ENCODE data around the gene MAP1LC3A.

MAP1LC3A gene

DNA sequence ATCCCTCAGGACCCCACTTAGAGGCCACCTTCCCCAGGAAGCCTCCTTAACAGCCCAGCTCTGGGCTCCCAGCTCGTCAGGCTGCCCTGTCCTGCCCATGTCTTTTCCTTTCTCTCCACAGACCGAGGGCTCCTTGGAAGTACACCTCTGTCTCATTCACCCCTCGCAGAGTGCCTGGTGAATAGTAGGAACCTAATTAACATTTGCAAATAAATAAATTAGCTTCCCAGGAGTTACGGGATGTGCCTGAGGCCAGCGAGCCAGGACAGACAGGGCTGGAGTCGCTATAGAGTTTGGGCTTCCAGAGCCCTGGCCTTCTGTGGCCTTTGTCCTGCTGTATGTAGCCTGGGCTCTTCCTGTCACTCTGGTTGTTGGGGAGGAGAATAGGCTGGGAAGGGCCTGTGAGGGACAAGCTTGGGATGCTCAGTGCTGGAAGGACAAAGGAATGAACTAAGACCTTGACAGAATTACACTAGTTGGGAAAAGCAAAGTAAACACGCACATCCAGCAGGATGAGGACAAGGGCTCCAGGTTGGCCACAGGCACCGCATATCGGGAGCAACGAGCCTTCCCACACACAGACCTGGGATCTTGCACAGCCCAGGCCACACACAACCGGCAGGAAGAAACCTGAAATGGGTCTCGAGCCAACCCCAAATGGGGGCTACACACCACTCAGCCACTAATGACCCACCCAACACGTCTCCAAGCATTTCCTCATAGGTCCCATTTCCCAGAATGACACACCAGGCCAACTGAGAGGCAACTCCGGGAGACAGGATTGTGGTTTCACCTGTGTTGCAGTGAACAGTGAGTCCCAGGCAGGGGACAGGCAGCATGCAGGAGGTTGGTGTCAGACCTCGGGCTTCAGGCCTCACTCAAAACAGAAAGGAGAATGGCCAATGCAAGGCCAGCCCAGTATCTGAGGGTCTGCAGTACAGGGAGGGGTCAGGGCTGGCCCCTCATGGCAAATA, 9.7 kb downstream of the MAP1LC3A start:
- Histone ChIP-seq H3K9me3 (ENCODE audit: control insufficient read depth in 1 of 2, low read length in 2 of 2) (no peaks in the 10 kb centered on the region), H3K27ac (ENCODE audit: low read length) (no peak overlapping the region), H3K27me3 (ENCODE audit: low read depth, low read length) (no peaks in the 10 kb centered on the region), H3K4me1 (ENCODE audit: control insufficient read depth in 1 of 2, insufficient read depth in 2 of 2, low read length in 2 of 2) (no peaks in the 10 kb centered on the region), H3K4me3 (ENCODE audit: low read depth in 1 of 2, low read length in 2 of 2) (no peak overlapping the region), H3K36me3 (ENCODE audit: control insufficient read depth in 1 of 2, insufficient read depth in 2 of 2, low read length in 2 of 2) (peaks cover 13 to 17% of the 10 kb centered on the region in 2 donors)

DNA sequence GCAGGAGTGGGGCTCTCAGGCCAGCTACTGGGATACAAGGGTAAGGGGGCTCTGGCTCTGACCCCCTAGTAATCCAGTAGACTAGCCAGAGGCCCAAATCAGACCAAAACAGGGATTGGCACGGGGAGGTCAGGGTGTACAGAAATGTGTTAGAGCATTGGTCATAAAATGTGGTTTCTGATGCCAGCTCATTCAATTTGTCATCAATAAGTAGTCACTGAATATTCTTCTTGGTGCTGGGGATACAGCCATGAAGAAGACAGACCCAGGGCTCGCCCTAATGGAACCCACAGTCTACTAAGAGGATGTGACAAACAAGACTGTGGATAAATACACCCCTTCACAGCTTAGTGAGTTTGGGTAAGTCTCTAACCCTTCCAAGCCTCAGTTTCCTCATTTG, 11.1 kb downstream of the MAP1LC3A start:
- no peaks in the 10 kb centered on the region for H3K27me3 ChIP-seq (ENCODE audit: low read depth, low read length)
- H3K36me3 ChIP-seq (ENCODE audit: control insufficient read depth in 1 of 2, insufficient read depth in 2 of 2, low read length in 2 of 2): peaks cover 23 to 24% of the 10 kb centered on the region in 2 donors
- no peaks in the 10 kb centered on the region for H3K9me3 ChIP-seq (ENCODE audit: control insufficient read depth in 1 of 2, low read length in 2 of 2)
- H3K4me1 ChIP-seq (ENCODE audit: control insufficient read depth in 1 of 2, insufficient read depth in 2 of 2, low read length in 2 of 2): no peaks in the 10 kb centered on the region
- H3K4me3 ChIP-seq (ENCODE audit: low read depth in 1 of 2, low read length in 2 of 2): no peak overlapping the region
- no peak overlapping the region for H3K27ac ChIP-seq (ENCODE audit: low read length)

DNA sequence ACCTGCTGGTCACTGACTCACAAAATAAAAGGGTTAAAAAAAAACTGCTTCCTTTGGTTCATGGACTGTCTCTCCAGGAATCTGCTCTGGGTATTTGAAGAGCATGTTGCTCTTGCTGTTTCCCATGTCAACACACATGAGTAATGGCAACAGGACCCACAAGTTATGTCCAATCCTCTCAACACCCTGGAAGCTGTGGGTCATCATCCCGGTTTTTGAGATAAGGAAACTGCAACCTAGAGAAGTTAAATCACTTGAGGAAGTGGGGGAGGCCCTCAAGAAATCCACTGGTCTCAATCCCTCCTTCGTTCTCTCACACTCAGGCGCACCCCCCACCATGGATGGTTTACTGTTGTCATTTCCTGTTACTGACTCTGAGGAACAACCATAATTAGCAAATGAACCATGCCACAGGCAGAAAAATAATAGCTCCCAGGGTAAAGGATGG, 12.4 kb downstream of the MAP1LC3A start:
- H3K27me3 ChIP-seq (ENCODE audit: low read depth, low read length): no peaks in the 10 kb centered on the region
- H3K9me3 ChIP-seq (ENCODE audit: control insufficient read depth in 1 of 2, low read length in 2 of 2): no peaks in the 10 kb centered on the region
- H3K4me3 ChIP-seq (ENCODE audit: low read depth in 1 of 2, low read length in 2 of 2): no peak overlapping the region
- H3K27ac ChIP-seq (ENCODE audit: low read length): no peak overlapping the region
- H3K36me3 ChIP-seq (ENCODE audit: control insufficient read depth in 1 of 2, insufficient read depth in 2 of 2, low read length in 2 of 2): peaks cover 24 to 27% of the 10 kb centered on the region in 2 donors
- no peaks in the 10 kb centered on the region for H3K4me1 ChIP-seq (ENCODE audit: control insufficient read depth in 1 of 2, insufficient read depth in 2 of 2, low read length in 2 of 2)

DNA sequence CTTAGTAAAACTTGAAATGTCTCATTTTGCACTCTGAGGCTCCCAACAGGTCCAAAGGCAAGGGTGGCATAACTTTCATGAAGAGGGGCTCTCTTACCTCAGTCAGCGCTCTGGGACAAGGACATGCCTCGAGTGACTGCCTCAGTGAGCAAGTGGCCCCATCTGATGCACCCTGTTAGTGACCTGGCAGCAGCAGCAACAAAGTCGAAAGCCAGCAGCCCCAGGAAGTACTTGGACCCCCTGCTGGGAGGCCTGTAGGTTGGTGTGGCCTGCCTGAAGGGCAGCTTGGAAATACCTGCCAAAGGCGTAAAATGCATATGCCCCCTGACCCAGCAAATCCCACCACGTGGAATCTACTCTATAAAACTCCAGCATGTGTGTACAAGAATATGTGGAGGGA, 13.2 kb downstream of the MAP1LC3A start:
- H3K4me1 ChIP-seq (ENCODE audit: control insufficient read depth in 1 of 2, insufficient read depth in 2 of 2, low read length in 2 of 2): no peaks in the 10 kb centered on the region
- H3K9me3 ChIP-seq (ENCODE audit: control insufficient read depth in 1 of 2, low read length in 2 of 2): no peaks in the 10 kb centered on the region
- H3K27ac ChIP-seq (ENCODE audit: low read length): no peak overlapping the region
- H3K36me3 ChIP-seq (ENCODE audit: control insufficient read depth in 1 of 2, insufficient read depth in 2 of 2, low read length in 2 of 2): peaks cover 24 to 31% of the 10 kb centered on the region in 2 donors
- H3K27me3 ChIP-seq (ENCODE audit: low read depth, low read length): no peaks in the 10 kb centered on the region
- H3K4me3 ChIP-seq (ENCODE audit: low read depth in 1 of 2, low read length in 2 of 2): no peak overlapping the region

DNA sequence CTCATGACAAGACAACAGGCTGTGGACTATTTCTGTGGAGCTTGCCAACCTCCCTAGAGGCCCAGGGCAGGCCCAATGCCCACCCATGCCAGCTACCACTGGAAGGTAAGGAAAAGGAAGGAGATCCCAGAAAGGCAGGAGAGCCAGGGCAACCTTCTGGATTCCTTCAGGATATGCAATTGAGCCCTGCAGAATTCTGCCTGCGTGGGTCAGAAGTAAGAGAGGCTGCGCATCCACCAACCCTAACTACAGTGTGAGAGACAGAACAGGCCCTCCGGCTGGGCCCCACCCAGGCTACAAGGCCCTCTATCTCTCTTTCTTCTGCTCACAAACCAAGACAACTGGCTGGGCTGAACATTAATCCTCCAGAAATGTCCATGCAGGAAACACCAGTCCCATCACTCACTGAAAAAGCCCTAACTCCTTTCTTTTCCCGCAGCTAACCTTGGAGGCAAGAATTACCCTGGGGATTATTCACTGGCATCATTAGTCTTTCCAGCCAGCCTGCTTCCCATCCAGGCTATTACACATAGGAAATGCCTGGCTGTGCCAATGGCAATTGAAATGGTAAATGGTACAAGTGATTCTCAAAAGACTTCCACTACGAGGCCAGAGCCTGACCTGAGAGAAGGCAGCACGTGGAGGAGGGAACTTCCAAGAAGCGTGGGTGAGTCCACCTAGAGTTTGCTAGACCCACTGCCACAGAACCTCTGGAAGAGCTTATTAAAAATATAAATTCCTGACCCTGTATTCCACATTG, 15.2 kb downstream of the MAP1LC3A start:
- H3K9me3 ChIP-seq (ENCODE audit: control insufficient read depth in 1 of 2, low read length in 2 of 2): no peaks in the 10 kb centered on the region
- no peaks in the 10 kb centered on the region for H3K27me3 ChIP-seq (ENCODE audit: low read depth, low read length)
- no peak overlapping the region for H3K4me3 ChIP-seq (ENCODE audit: low read depth in 1 of 2, low read length in 2 of 2)
- H3K36me3 ChIP-seq (ENCODE audit: control insufficient read depth in 1 of 2, insufficient read depth in 2 of 2, low read length in 2 of 2): peaks cover 21 to 31% of the 10 kb centered on the region in 2 donors
- no peak overlapping the region for H3K27ac ChIP-seq (ENCODE audit: low read length)
- H3K4me1 ChIP-seq (ENCODE audit: control insufficient read depth in 1 of 2, insufficient read depth in 2 of 2, low read length in 2 of 2): peaks cover 0 to 4% of the 10 kb centered on the region in 2 donors

DNA sequence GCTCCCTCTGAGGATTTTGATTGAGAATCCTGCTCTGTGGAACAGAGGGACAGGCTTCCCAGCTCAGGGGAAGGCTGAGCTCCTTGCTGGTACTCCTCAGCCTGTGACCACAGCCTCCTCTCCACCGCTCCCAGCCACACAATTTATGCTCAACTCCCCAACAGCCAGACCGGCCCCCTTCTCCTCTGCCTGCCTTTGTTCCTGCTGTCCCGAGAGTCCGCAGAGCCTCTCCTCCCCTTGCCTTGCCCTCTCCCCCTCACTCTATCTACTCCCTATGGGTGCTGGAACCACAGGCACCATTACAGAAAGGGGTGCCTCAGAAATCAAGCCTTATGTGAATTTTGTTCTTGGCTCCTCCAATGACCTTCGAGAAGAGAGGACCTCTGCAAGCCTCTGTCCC, 15.9 kb downstream of the MAP1LC3A start:
- H3K4me3 ChIP-seq (ENCODE audit: low read depth in 1 of 2, low read length in 2 of 2): no peak overlapping the region
- H3K27me3 ChIP-seq (ENCODE audit: low read depth, low read length): no peaks in the 10 kb centered on the region
- H3K4me1 ChIP-seq (ENCODE audit: control insufficient read depth in 1 of 2, insufficient read depth in 2 of 2, low read length in 2 of 2): peaks cover 0 to 5% of the 10 kb centered on the region in 2 donors
- H3K36me3 ChIP-seq (ENCODE audit: control insufficient read depth in 1 of 2, insufficient read depth in 2 of 2, low read length in 2 of 2): peaks cover 21 to 32% of the 10 kb centered on the region in 2 donors
- H3K27ac ChIP-seq (ENCODE audit: low read length): no peak overlapping the region
- H3K9me3 ChIP-seq (ENCODE audit: control insufficient read depth in 1 of 2, low read length in 2 of 2): no peaks in the 10 kb centered on the region

DNA sequence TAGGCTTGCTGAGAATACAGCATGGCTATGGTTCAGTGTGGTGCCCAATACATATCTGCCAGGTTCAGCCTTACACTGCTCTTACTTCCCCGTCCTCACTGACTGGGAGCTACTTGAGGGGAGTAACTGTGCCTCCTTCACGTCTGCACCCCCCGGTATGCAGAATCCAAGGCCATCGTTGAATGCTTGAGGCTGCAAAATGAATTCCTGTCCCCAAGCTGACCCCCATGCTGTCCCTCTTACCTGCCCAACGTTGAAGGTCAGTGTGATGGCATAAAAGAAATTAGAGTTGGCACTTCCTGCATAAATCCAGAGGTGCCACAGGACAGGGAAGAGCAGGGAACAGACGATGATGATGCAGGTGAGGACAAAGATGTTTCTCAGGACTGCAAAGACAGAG, 16.3 kb downstream of the MAP1LC3A start:
- Histone ChIP-seq H3K4me1 (ENCODE audit: control insufficient read depth in 1 of 2, insufficient read depth in 2 of 2, low read length in 2 of 2) (peaks cover 0 to 5% of the 10 kb centered on the region in 2 donors), H3K4me3 (ENCODE audit: low read depth in 1 of 2, low read length in 2 of 2) (no peak overlapping the region), H3K36me3 (ENCODE audit: control insufficient read depth in 1 of 2, insufficient read depth in 2 of 2, low read length in 2 of 2) (peaks cover 21 to 32% of the 10 kb centered on the region in 2 donors), H3K27me3 (ENCODE audit: low read depth, low read length) (no peaks in the 10 kb centered on the region), H3K9me3 (ENCODE audit: control insufficient read depth in 1 of 2, low read length in 2 of 2) (no peaks in the 10 kb centered on the region), H3K27ac (ENCODE audit: low read length) (no peak overlapping the region)

DNA sequence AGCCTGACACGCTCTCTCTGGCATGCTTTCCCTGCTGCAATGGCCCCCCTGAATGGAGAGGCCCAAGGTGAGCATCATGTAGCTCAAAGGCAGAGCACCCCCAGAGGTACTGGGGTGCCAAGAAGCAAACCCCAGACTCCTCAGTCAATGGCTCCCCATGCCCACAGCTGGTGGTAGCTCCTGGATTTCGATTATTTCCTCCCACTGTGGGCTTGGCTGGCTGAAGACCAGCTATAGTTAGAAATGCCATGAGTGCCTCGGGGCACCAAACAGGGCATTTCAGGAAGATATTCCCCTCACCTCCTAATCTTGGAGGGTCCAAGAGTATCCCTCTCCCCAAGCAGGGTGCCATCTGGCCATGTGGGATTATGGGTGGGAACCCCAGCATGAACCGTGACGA, 16.8 kb downstream of the MAP1LC3A start:
- H3K9me3 ChIP-seq (ENCODE audit: control insufficient read depth in 1 of 2, low read length in 2 of 2): no peaks in the 10 kb centered on the region
- H3K4me1 ChIP-seq (ENCODE audit: control insufficient read depth in 1 of 2, insufficient read depth in 2 of 2, low read length in 2 of 2): peaks cover 0 to 5% of the 10 kb centered on the region in 2 donors
- H3K27me3 ChIP-seq (ENCODE audit: low read depth, low read length): no peaks in the 10 kb centered on the region
- peaks cover 21 to 32% of the 10 kb centered on the region in 2 donors for H3K36me3 ChIP-seq (ENCODE audit: control insufficient read depth in 1 of 2, insufficient read depth in 2 of 2, low read length in 2 of 2)
- no peak overlapping the region for H3K4me3 ChIP-seq (ENCODE audit: low read depth in 1 of 2, low read length in 2 of 2)
- H3K27ac ChIP-seq (ENCODE audit: low read length): no peak overlapping the region

DNA sequence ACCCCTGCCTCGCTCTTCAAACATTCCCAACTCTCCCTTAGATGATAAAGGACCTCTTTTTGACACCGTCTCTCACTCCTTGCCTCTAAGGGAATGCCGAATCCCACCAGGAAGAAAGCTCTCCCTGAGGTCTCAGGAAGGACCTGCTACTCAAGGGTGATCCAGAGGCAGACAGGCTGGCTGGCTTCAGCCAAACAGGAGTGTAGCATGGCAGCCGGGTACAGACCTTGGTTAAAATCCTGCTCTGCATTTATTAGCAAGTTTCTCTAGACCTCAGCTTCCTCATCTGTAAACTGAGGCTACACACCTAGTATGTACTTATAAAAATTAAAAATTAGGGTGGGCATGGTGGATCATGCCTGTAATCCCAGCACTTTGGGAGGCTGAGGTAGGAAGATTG, 17.2 kb downstream of the MAP1LC3A start:
- no peaks in the 10 kb centered on the region for H3K9me3 ChIP-seq (ENCODE audit: control insufficient read depth in 1 of 2, low read length in 2 of 2)
- no peak overlapping the region for H3K27ac ChIP-seq (ENCODE audit: low read length)
- peaks cover 21 to 32% of the 10 kb centered on the region in 2 donors for H3K36me3 ChIP-seq (ENCODE audit: control insufficient read depth in 1 of 2, insufficient read depth in 2 of 2, low read length in 2 of 2)
- H3K4me1 ChIP-seq (ENCODE audit: control insufficient read depth in 1 of 2, insufficient read depth in 2 of 2, low read length in 2 of 2): peaks cover 0 to 5% of the 10 kb centered on the region in 2 donors
- H3K27me3 ChIP-seq (ENCODE audit: low read depth, low read length): no peaks in the 10 kb centered on the region
- H3K4me3 ChIP-seq (ENCODE audit: low read depth in 1 of 2, low read length in 2 of 2): no peak overlapping the region

DNA sequence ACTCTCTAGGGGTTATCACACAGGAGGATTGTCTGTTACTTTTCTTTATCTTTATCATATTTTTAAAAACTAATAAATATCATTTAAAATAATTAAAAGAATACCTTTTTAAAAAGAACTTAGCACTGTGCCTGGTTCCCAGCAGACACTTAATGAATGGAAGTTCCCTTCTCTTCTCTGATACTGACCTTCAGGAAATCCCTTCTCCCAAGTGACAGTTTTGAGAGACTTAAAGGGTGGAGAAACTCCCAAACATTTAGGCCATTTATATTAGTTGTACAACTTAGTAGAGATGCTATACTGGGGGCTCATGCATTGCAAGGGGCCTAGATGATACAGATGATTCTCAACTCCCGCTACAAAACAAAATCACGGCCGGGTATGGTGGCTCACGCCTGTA, 18.5 kb downstream of the MAP1LC3A start:
- Histone ChIP-seq H3K27ac (ENCODE audit: low read length) (no peak overlapping the region), H3K4me1 (ENCODE audit: control insufficient read depth in 1 of 2, insufficient read depth in 2 of 2, low read length in 2 of 2) (peaks cover 4 to 5% of the 10 kb centered on the region in 2 donors), H3K36me3 (ENCODE audit: control insufficient read depth in 1 of 2, insufficient read depth in 2 of 2, low read length in 2 of 2) (peaks cover 12 to 24% of the 10 kb centered on the region in 2 donors), H3K9me3 (ENCODE audit: control insufficient read depth in 1 of 2, low read length in 2 of 2) (no peaks in the 10 kb centered on the region), H3K27me3 (ENCODE audit: low read depth, low read length) (no peaks in the 10 kb centered on the region), H3K4me3 (ENCODE audit: low read depth in 1 of 2, low read length in 2 of 2) (no peak overlapping the region)

DNA sequence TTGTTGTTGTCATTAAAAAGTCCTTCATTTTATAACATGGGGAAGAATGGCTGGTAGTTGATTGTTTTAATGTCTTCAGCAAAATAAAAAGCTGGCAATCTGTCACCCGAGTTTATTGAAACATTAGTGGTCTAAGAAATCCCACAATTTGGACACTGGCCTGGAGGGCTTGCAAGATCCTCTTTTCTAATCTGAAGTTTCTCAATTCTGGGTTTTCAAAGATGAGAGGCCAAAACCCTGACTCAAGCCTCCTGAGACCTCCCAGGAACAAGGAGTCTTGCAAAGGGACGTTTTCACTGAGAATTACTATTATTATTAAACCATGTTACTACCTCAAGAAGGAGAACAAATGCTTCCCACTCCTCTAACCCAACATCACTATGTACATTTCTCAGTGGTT, 19.5 kb downstream of the MAP1LC3A start:
- H3K9me3 ChIP-seq (ENCODE audit: control insufficient read depth in 1 of 2, low read length in 2 of 2): no peaks in the 10 kb centered on the region
- H3K27ac ChIP-seq (ENCODE audit: low read length): no peak overlapping the region
- H3K4me3 ChIP-seq (ENCODE audit: low read depth in 1 of 2, low read length in 2 of 2): no peak overlapping the region

More for the DNA sequence above, 19.5 kb downstream of the MAP1LC3A start:
- Histone ChIP-seq H3K27me3 (ENCODE audit: low read depth, low read length) (no peaks in the 10 kb centered on the region), H3K4me1 (ENCODE audit: control insufficient read depth in 1 of 2, insufficient read depth in 2 of 2, low read length in 2 of 2) (peaks cover 4 to 5% of the 10 kb centered on the region in 2 donors), H3K36me3 (ENCODE audit: control insufficient read depth in 1 of 2, insufficient read depth in 2 of 2, low read length in 2 of 2) (peaks cover 12 to 29% of the 10 kb centered on the region in 2 donors)
